Immature natural killer cell (primary cell): ENCODE results near the gene NIPBL. TPM values are rescaled to one million over a fixed set of nuclear protein-coding genes. Genes with fewer than 3 reads are reported as not detected.
"Not testable (repeated sequence)": the region's sequence is repeated elsewhere in the genome, so short reads cannot be mapped to it uniquely, and the experiment has no call there.

Source experiments
- DNase-seq, 3 donors: peaks; one replicate each; pipeline ENCODE4 v3.0.0; 2022; ENCODE audit warnings: mixed read lengths in 1 of 3
- H3K27ac Mint-ChIP-seq, 6 donors: one replicate each; pipeline ENCODE4 v1.8.0; 2020; ENCODE audit warnings: mixed read lengths in 6 of 6, mild to moderate bottlenecking in 5 of 6, inconsistent platforms in 4 of 6, moderate library complexity in 3 of 6
- H3K27me3 Mint-ChIP-seq, 3 donors: one replicate each; pipeline ENCODE4 v1.8.0; 2020 to 2021; ENCODE audit warnings: low read depth in 3 of 3, mild to moderate bottlenecking in 3 of 3, mixed read lengths in 3 of 3, moderate library complexity in 3 of 3, inconsistent platforms in 1 of 3
- H3K36me3 Mint-ChIP-seq, 3 donors: one replicate each; pipeline ENCODE4 v1.8.0; 2020; ENCODE audit warnings: mixed read lengths in 3 of 3, inconsistent platforms in 2 of 3, mild to moderate bottlenecking in 2 of 3
- H3K4me1 Mint-ChIP-seq, 2 donors: one replicate each; pipeline ENCODE4 v1.8.0; 2020; ENCODE audit warnings: inconsistent platforms in 2 of 2, mild to moderate bottlenecking in 2 of 2, mixed read lengths in 2 of 2, moderate library complexity in 1 of 2
- H3K4me3 Mint-ChIP-seq, 5 donors: one replicate each; pipeline ENCODE4 v1.8.0; 2020; ENCODE audit warnings: mild to moderate bottlenecking in 5 of 5, mixed read lengths in 5 of 5, inconsistent platforms in 3 of 5, moderate library complexity in 3 of 5
- H3K9me3 Mint-ChIP-seq, 6 donors: one replicate each; pipeline ENCODE4 v1.8.0; 2020; ENCODE audit warnings: mild to moderate bottlenecking in 6 of 6, mixed read lengths in 6 of 6, inconsistent platforms in 4 of 6, moderate library complexity in 3 of 6
- polyA plus RNA-seq, 3 donors: library from polyadenylated mRNA; unstranded; fragments of 300-500 nt; fragmentation: Illumina TruSeq; gene quantifications; one replicate each; pipeline ENCODE4 v1.2.3, GENCODE V29; 2021

NIPBL gene
- polyA plus RNA-seq, 3 donors from 2014 or later = 4.9 to 42.5 (median 11.6) TPM

DNA sequence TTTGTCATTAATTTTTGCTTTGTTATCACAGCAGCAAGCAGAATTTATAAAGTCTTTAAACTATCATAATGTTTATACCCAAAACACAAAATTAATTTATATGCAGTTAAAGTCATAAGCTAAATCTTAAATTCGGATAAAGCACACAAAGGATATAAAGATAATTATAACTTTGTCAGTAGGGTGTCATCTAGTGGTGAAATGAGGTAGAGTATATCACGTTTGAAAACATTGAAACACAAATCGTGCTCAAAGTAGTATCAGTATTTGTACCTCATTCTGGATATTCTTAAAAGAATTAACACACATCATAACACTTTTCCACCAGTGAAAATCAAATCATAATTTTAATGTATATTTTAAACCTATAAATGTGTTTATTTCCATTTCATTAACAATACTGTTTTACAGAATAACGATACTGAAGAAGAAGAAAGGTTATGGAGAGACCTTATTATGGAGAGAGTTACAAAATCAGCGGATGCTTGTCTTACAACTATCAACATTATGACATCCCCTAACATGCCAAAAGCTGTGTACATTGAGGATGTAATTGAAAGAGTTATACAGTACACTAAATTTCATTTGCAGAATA, 129.5 kb downstream of the NIPBL start:
- Mint-ChIP-seq H3K4me3 (no peak overlapping the region), H3K27ac (no peak overlapping the region), H3K27me3 (no peaks in the 10 kb centered on the region), H3K36me3 (peaks cover 8 to 25% (median 13%) of the 10 kb centered on the region in 3 donors), H3K4me1 (no peaks in the 10 kb centered on the region), H3K9me3 (no peaks in the 10 kb centered on the region)
- DNase-seq = peak in 1 of 3 donors; percentile 5

DNA sequence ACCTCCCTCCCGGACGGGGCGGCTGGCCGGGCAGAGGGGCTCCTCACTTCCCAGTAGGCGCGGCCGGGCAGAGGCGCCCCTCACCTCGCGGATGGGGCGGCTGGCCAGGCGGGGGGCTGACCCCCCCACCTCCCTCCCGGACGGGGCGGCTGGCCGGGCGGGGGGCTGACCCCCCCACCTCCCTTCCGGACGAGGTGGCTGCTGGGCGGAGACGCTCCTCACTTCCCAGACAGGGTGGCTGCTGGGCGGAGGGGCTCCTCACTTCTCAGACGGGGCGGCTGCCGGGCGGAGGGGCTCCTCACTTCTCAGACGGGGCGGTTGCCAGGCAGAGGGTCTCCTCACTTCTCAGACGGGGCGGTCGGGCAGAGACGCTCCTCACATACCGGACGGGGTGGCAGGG, 136.6 kb downstream of the NIPBL start:
- not testable (repeated sequence) for H3K9me3 Mint-ChIP-seq, H3K27ac Mint-ChIP-seq

DNA sequence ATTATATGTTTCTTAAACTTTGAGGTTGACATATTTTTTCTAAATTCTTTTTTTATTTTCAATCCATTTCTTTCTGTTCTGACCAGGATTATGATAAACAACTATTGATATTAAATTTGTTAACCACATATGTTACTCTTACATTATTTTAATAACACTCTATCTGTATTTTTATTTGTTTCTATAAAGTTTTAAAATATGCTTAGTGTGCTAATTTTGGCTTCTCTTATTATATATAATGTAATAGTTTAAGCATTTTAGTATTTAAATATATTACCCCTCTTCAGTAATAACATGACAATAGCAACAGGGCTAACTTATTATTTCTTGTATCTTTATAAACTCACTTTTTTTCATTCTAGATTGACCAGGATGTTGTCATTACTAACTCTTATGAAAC, 137.8 kb downstream of the NIPBL start:
- no peak for DNase-seq
- H3K9me3 Mint-ChIP-seq = no peaks in the 10 kb centered on the region
- no peak overlapping the region for H3K4me3 Mint-ChIP-seq
- peak overlapping the region in 2 of 6 donors; percentile 33 to 55 for H3K27ac Mint-ChIP-seq
- H3K4me1 Mint-ChIP-seq = no peaks in the 10 kb centered on the region
- no peaks in the 10 kb centered on the region for H3K27me3 Mint-ChIP-seq
- peaks cover 3 to 23% (median 15%) of the 10 kb centered on the region in 3 donors for H3K36me3 Mint-ChIP-seq

More for the DNA sequence above, 136.6 kb downstream of the NIPBL start:
- H3K36me3 Mint-ChIP-seq = peaks cover 5 to 21% (median 12%) of the 10 kb centered on the region in 3 donors
- H3K27me3 Mint-ChIP-seq, DNase-seq, H3K4me1 Mint-ChIP-seq, H3K4me3 Mint-ChIP-seq: not testable (repeated sequence)

DNA sequence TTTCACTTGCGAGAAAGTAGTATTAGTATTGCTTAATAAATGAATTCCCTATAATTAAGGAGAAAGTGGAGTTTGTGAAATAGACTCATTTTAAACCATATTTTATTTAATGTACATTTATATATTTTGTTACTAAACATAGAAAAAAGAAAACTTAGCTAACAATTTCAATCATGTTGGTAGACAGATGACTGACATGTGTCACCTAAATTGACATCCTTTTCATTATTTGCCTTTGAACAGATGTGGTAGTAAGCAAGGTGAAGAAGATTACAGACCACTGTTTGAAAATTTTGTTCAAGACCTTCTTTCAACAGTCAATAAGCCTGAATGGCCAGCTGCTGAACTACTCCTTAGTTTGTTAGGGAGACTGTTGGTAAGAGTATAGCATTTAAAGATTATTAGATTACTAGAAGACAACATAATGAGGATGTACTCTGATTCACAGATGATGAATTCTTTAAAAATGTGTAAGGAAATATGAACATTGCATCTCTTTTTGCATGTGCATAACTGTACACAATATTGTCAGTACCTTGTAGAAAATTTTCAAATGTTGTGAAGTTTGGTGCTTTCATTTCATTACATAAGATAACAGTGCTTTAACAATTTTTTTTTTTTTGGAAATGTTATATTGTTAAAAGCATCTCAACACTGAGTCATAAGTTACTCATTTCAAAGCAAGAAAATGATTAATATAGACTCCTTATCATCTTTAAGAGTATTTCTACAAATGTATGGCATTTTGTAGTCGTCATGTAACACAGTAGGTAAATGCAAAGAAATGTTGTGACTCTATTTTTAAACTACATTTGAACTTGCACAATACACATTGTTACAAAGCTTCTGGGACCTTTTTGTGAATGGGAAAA, 139.5 kb downstream of the NIPBL start:
- H3K27me3 Mint-ChIP-seq = no peaks in the 10 kb centered on the region
- H3K4me1 Mint-ChIP-seq = no peaks in the 10 kb centered on the region
- H3K4me3 Mint-ChIP-seq = no peak overlapping the region
- no peak overlapping the region for H3K27ac Mint-ChIP-seq
- H3K9me3 Mint-ChIP-seq = no peaks in the 10 kb centered on the region
- H3K36me3 Mint-ChIP-seq = peaks cover 5 to 32% (median 12%) of the 10 kb centered on the region in 3 donors
- no peak for DNase-seq

DNA sequence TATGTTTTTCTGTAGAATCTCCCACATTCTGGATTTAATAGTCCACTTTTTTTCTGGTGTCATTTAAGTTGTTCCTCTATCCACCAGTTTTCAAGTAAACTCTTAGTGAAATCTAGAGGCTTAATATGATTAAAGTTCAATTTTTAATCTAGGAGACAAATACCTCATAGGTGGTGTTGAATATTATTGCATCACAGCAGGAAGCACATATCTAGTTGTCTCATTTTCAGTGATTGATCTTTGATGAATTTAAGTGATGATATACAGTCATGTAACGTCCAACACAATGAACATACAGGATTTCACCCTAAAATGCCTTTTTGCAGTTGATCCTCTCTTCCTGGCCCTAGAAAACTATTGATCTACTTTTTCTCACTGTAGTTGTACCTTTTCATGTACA, 152.3 kb downstream of the NIPBL start:
- peaks cover 16 to 41% (median 35%) of the 10 kb centered on the region in 3 donors for H3K36me3 Mint-ChIP-seq

DNA sequence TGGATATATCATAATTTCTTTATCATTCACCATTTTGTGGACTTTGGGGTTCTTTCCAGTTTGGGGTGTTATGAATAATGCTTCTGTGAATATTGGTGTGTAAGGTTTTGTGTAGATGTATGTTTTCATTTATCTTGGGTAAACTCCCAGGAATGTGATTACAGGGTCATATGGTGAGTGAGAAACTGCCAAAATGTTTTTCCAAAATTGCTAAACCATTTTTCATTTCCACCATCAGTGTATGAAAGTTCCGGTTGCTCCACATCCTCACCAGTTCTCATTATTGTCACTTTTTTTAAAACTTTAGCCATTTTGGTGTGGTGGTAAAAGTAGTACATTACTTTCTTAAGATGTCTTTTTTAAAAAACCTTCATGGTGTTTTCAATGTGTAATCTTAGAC, 152.9 kb downstream of the NIPBL start:
- H3K4me3 Mint-ChIP-seq = no peak overlapping the region
- H3K4me1 Mint-ChIP-seq = peaks cover 0 to 8% of the 10 kb centered on the region in 2 donors
- DNase-seq = no peak
- peaks cover 0 to 1% (median 0%) of the 10 kb centered on the region in 3 donors for H3K27me3 Mint-ChIP-seq
- no peaks in the 10 kb centered on the region for H3K9me3 Mint-ChIP-seq
- H3K27ac Mint-ChIP-seq = no peak overlapping the region
- H3K36me3 Mint-ChIP-seq = peaks cover 14 to 41% (median 33%) of the 10 kb centered on the region in 3 donors

More for the DNA sequence above, 152.3 kb downstream of the NIPBL start:
- DNase-seq = no peak
- Mint-ChIP-seq H3K4me3 (no peak overlapping the region), H3K27ac (peak overlapping the region in 1 of 6 donors; percentile 25), H3K27me3 (peaks cover 0 to 1% (median 0%) of the 10 kb centered on the region in 3 donors), H3K9me3 (no peaks in the 10 kb centered on the region), H3K4me1 (peaks cover 0 to 5% of the 10 kb centered on the region in 2 donors)

DNA sequence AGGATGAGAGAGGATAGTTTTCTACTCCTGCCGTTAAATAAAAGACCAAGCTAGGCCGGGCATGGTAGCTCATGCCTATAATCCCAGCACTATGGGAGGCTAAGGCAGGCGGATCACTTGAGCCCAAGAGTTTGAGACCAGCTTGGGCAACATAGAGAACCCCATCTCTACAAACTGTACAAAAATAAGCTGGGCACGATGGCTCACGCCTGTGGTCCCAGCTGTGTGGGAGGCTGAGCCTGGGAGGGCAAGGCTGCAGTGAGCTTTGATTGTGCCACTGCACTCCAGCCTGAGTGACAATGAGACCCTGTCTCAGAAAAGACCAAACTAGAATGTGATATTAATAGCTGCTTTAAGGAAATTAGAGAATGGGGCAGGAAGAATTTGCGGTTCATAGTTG, 158.4 kb downstream of the NIPBL start:
- H3K36me3 Mint-ChIP-seq = peaks cover 0 to 12% (median 12%) of the 10 kb centered on the region in 3 donors
- no peak overlapping the region for H3K4me3 Mint-ChIP-seq
- DNase-seq = no peak
- H3K9me3 Mint-ChIP-seq = no peaks in the 10 kb centered on the region
- peaks cover 5 to 31% of the 10 kb centered on the region in 2 donors for H3K4me1 Mint-ChIP-seq
- peaks cover 0 to 4% (median 2%) of the 10 kb centered on the region in 3 donors for H3K27me3 Mint-ChIP-seq
- peak overlapping the region in 2 of 6 donors; percentile 2 to 48 for H3K27ac Mint-ChIP-seq

DNA sequence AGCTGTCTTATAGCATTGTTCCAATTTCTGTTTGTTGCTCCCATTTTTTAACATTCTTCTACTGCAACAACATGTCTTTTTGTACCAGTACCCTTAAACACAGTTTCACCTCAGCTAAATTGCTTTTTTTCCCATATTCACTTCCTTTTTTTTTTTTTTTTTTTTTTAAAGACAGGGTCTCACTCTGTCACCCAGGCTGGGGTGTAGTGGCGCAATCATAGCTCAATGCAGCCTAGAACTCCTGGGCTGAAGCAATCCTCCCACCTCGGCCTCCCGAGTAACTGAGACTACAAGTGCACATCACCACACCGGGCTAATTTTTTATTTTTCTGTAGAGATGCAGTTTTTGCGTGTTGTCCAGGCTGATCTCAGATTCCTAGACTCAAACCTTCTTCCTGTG, 161.3 kb downstream of the NIPBL start:
- Mint-ChIP-seq H3K4me3 (no peak overlapping the region), H3K27ac (peak overlapping the region in 1 of 6 donors; percentile 4), H3K4me1 (peaks cover 11 to 42% of the 10 kb centered on the region in 2 donors), H3K9me3 (no peaks in the 10 kb centered on the region), H3K27me3 (peaks cover 0 to 5% (median 4%) of the 10 kb centered on the region in 3 donors), H3K36me3 (peaks cover 0 to 13% (median 7%) of the 10 kb centered on the region in 3 donors)
- no peak for DNase-seq

DNA sequence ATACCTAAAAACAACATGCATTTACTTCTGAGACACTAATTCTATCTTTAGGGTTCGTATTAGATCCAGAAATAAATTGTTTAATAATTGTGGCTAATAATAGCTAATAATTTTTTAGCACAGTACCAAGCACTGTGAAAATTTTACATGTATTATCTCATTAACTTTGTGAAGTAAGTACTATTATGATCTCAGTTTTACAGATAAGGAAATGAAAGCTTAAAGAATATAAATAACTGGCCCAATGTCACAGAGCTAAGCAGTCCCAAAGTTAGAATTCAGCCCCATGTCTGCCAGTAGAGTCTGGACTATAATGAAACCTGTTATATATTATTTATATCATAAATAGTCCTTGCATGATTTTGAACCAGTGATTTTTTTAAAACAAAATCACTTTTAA, 163.3 kb downstream of the NIPBL start:
- Mint-ChIP-seq H3K9me3 (no peaks in the 10 kb centered on the region), H3K27me3 (peaks cover 0 to 5% (median 4%) of the 10 kb centered on the region in 3 donors), H3K27ac (peak overlapping the region in 2 of 6 donors; percentile 22 to 58), H3K4me1 (peaks cover 11 to 36% of the 10 kb centered on the region in 2 donors), H3K36me3 (peaks cover 7 to 19% (median 7%) of the 10 kb centered on the region in 3 donors), H3K4me3 (no peak overlapping the region)
- DNase-seq = no peak

DNA sequence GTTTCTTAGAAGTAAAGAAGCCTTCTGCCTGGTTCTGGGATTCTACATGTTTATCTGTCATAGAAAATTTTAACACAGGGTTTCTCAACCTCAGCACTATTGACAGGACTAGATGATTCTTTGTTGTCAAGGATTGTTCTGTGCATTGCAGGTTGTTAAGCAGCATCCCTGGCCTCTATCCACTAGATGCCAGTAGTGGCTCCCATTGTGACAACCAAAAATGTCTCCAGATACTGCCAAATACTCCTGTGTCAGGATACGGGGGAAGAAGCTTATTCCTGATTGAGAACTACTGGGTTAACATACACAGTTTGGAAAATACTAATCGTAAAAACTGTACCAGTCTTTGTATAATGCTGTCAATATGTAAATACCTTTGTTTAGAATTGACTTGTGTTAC, 167.1 kb downstream of the NIPBL start:
- Mint-ChIP-seq H3K27me3 (peaks cover 0 to 3% (median 0%) of the 10 kb centered on the region in 3 donors), H3K9me3 (no peaks in the 10 kb centered on the region), H3K27ac (no peak overlapping the region), H3K36me3 (peaks cover 7 to 21% (median 10%) of the 10 kb centered on the region in 3 donors), H3K4me1 (peaks cover 9 to 22% of the 10 kb centered on the region in 2 donors), H3K4me3 (no peak overlapping the region)
- DNase-seq = no peak

DNA sequence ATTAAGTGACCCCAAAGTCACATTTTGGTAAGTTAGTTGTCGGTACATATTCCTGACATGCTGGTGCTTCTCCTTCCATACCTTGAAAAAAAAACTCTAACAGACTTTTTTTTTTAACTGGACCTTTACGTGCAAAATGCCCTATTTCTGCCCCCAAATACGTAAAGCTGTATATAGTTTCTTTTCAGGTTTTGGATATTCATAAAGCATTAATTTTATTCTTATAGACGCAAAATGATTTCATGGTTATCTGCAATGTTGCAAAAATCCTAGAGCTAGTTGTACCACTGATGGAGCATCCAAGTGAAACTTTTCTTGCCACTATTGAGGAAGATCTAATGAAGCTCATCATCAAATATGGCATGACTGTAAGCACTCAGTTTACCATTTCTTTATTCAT, 167.6 kb downstream of the NIPBL start:
- peaks cover 9 to 18% of the 10 kb centered on the region in 2 donors for H3K4me1 Mint-ChIP-seq
- no peak overlapping the region for H3K27ac Mint-ChIP-seq
- H3K4me3 Mint-ChIP-seq = no peak overlapping the region
- H3K36me3 Mint-ChIP-seq = peaks cover 9 to 25% (median 14%) of the 10 kb centered on the region in 3 donors
- no peaks in the 10 kb centered on the region for H3K9me3 Mint-ChIP-seq
- DNase-seq = no peak
- H3K27me3 Mint-ChIP-seq = peaks cover 0 to 3% (median 0%) of the 10 kb centered on the region in 3 donors

DNA sequence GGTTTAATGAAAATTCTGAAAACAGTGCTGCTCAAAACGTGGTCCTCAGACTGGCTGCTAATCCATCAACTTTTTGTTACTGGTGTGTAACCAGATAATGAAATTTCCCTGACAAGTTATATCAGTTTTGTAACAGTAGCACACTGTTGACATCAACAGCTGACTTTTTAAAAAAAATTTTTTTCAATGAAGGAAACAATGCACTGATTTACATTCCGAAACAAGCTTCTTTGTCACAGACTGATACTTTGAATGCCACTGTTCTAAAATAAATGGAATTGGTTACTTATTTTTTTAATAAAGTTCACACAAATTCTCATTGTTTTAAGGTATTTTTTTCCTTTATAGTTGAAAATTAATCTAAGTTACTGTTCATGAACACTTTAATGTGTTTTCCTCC, 169.1 kb downstream of the NIPBL start:
- peaks cover 3% of the 10 kb centered on the region in 2 donors for H3K4me1 Mint-ChIP-seq
- DNase-seq = no peak
- no peaks in the 10 kb centered on the region for H3K9me3 Mint-ChIP-seq
- H3K27ac Mint-ChIP-seq = peak overlapping the region in 1 of 6 donors; percentile 48
- H3K4me3 Mint-ChIP-seq = no peak overlapping the region
- peaks cover 18 to 33% (median 22%) of the 10 kb centered on the region in 3 donors for H3K36me3 Mint-ChIP-seq
- H3K27me3 Mint-ChIP-seq = peaks cover 0 to 5% (median 0%) of the 10 kb centered on the region in 3 donors

DNA sequence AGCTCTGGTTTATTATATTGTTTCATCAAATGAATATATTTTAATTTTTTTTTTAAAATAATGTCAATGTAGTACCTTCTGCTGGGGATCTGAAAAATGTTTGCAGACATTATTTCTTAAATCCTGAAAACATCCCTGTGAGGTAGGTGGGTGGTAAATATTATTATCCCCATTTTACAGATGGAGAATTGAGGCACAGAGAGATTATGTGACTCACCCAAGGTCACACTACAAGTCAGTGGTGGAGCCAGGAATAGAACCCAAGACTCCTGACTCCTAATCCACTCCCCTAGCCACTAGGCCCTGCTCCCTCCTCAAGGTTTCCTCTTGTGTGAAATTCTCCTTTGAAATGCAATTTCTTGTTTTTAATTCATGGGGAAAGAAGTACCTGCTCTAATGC, 171.4 kb downstream of the NIPBL start:
- Mint-ChIP-seq H3K4me1 (no peaks in the 10 kb centered on the region), H3K4me3 (no peak overlapping the region), H3K36me3 (peaks cover 23 to 39% (median 34%) of the 10 kb centered on the region in 3 donors), H3K27me3 (peaks cover 0 to 2% (median 0%) of the 10 kb centered on the region in 3 donors), H3K27ac (peak overlapping the region in 1 of 6 donors; percentile 23), H3K9me3 (no peaks in the 10 kb centered on the region)
- no peak for DNase-seq

DNA sequence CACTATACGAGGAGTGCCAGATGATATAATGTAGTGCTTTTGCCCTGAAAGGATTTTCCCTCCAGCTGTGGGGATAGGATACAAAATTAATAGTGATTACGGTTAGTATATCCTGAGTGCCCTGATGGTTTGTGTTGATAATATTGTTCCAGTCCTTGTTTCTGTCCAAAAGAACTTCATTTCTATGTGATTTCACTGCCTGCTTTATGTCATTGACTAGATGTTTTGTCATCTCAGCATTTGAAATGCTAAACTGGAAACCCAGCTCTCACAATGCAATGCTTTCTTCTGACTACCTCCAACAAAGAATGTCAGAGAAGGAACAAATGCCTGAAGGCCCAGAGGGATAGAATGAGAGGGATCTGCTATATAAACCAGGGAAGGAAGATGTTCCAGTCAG, 177.8 kb downstream of the NIPBL start:
- peaks cover 0 to 2% (median 0%) of the 10 kb centered on the region in 3 donors for H3K27me3 Mint-ChIP-seq
- peaks cover 0 to 3% of the 10 kb centered on the region in 2 donors for H3K4me1 Mint-ChIP-seq
- peaks cover 27 to 41% (median 37%) of the 10 kb centered on the region in 3 donors for H3K36me3 Mint-ChIP-seq
- DNase-seq = no peak
- H3K9me3 Mint-ChIP-seq = no peaks in the 10 kb centered on the region
- peak overlapping the region in 2 of 6 donors; percentile 24 to 43 for H3K27ac Mint-ChIP-seq
- H3K4me3 Mint-ChIP-seq = no peak overlapping the region
